ENCODE results near the gene ACOD1.

DNA sequence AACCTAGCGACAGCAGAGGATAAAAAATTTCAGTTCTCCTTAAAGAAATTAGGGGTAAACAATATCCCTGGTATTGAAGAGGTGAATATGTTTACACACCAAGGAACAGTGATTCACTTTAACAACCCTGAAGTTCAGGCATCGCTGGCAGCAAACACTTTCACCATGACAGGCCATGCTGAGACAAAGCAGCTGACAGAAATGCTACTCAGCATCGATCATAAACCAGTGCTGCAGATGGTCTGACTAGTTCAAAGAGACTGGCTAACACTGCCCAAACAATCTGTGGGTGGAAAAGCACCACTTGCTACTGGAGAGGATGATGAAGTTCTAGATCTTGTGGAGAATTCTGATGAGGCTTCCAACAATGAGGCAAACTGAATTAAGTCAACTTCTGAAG lies 19.9 kb upstream of the ACOD1 start:
- TF ChIP-seq YY1 (IDR thresholded peaks at IDR 0.05; ENCODE audit: insufficient read depth, insufficient read length) = no peak
- no peak for TF ChIP-seq ZNF274 (IDR thresholded peaks at IDR 0.05; ENCODE audit: low read depth, low read length)
- no peak for TF ChIP-seq SUZ12 (IDR thresholded peaks at IDR 0.05; ENCODE audit: extremely low read depth, insufficient read depth, insufficient read length)
